Neural progenitor cell (in vitro differentiated cells): ENCODE results near the gene KRT10. TPM values are rescaled to one million over a fixed set of nuclear protein-coding genes. Genes with fewer than 3 reads are reported as not detected.
A peak's percentile ranks its signal among the peaks of the same experiment; 100 is the strongest.

Experiments used
- DNase-seq: peaks from one replicate; pipeline ENCODE4 v3.0.0-alpha.2; 2016; ENCODE audit warnings: low spot score
- H2AFZ ChIP-seq: fragments of 200-600 bp; sonication (generic); replicated peaks from 2 replicates; pipeline ENCODE4 v1.6.1; 2016; ENCODE audit warnings: antibody characterized with exemption
- H3F3A ChIP-seq: fragments of 200-600 bp; sonication (generic); 2 replicates; pipeline ENCODE4 v1.6.1; 2016; ENCODE audit warnings: antibody characterized with exemption, low read depth
- H3K27ac ChIP-seq: fragments of 200-600 bp; sonication (generic); 2 replicates; pipeline ENCODE4 v1.5.1; 2016; ENCODE audit warnings: mild to moderate bottlenecking
- H3K27me3 ChIP-seq: fragments of 200-600 bp; sonication (generic); 2 replicates; pipeline ENCODE4 v1.6.1; 2016; ENCODE audit warnings: mild to moderate bottlenecking, moderate library complexity
- H3K36me3 ChIP-seq: fragments of 200-600 bp; sonication (generic); 2 replicates; pipeline ENCODE4 v1.5.1; 2016
- H3K4me1 ChIP-seq: fragments of 200-600 bp; sonication (generic); 2 replicates; pipeline ENCODE4 v1.6.1; 2016; ENCODE audit warnings: mixed run types
- H3K4me2 ChIP-seq: fragments of 200-600 bp; sonication (generic); 2 replicates; pipeline ENCODE4 v1.6.1; 2016
- H3K4me3 ChIP-seq: fragments of 200-600 bp; sonication (generic); 2 replicates; pipeline ENCODE4 v1.5.1; 2016
- H3K79me2 ChIP-seq: fragments of 200-600 bp; sonication (generic); 2 replicates; pipeline ENCODE4 v1.6.1; 2016; ENCODE audit warnings: low read depth
- H3K9ac ChIP-seq: fragments of 200-600 bp; sonication (generic); 2 replicates; pipeline ENCODE4 v1.6.1; 2016
- H3K9me3 ChIP-seq: fragments of 200-600 bp; sonication (generic); 2 replicates; pipeline ENCODE4 v1.5.1; 2016; ENCODE audit warnings: low read depth
- H4K20me1 ChIP-seq: fragments of 200-600 bp; sonication (generic); 2 replicates; pipeline ENCODE4 v1.6.1; 2016; ENCODE audit warnings: low read depth
- H3K27ac Mint-ChIP-seq: 3 replicates; pipeline ENCODE4 v1.8.0; 2021; ENCODE audit warnings: mixed read lengths
- H3K27me3 Mint-ChIP-seq: 2 replicates; pipeline ENCODE4 v1.8.0; 2022; ENCODE audit warnings: low read depth, mild to moderate bottlenecking, inconsistent platforms, moderate library complexity, mixed read lengths; ENCODE audit not compliant: insufficient read depth
- H3K36me3 Mint-ChIP-seq: 3 replicates; pipeline ENCODE4 v1.8.0; 2021; ENCODE audit warnings: mixed read lengths
- H3K4me1 Mint-ChIP-seq: 3 replicates; pipeline ENCODE4 v1.8.0; 2021; ENCODE audit warnings: mixed read lengths
- H3K4me3 Mint-ChIP-seq: 3 replicates; pipeline ENCODE4 v1.8.0; 2021; ENCODE audit warnings: mild to moderate bottlenecking, moderate library complexity, mixed read lengths
- H3K9me3 Mint-ChIP-seq: 3 replicates; pipeline ENCODE4 v1.8.0; 2020; ENCODE audit warnings: mixed read lengths
- CTCF ChIP-seq: fragments of 200-600 bp; sonication (generic); IDR thresholded peaks from 2 replicates; pipeline ENCODE4 v1.5.1; 2017; ENCODE audit warnings: antibody characterized with exemption, mild to moderate bottlenecking
- EZH2 ChIP-seq: fragments of 200-600 bp; sonication (generic); IDR thresholded peaks from 2 replicates; pipeline ENCODE4 v1.6.1; 2017; ENCODE audit warnings: antibody characterized with exemption, mild to moderate bottlenecking, moderate library complexity
- EZH2phosphoT487 ChIP-seq: fragments of 200-600 bp; sonication (generic); IDR thresholded peaks from 2 replicates; pipeline ENCODE4 v1.6.1; 2017; ENCODE audit warnings: antibody characterized with exemption
- total RNA-seq: library from RNA; depleted of rRNA; stranded (reverse); fragments of >200 nt; gene quantifications from 2 replicates; pipeline ENCODE4 v1.2.3, GENCODE V29; 2015; ENCODE audit warnings: low replicate concordance

Gene KRT10
- total RNA-seq, 1 donor from 2014 or later: 7.5 TPM

- Histone ChIP-seq H3K9ac (no peak within 1 kb of the TSS), H3K9me3 (no peaks in the 10 kb centered on the region), H3K36me3 (no peaks in the 10 kb centered on the region), H3K27me3 (no peaks in the 10 kb centered on the region), H3K79me2 (no peaks in the 10 kb centered on the region), H3K4me2 (no peak within 1 kb of the TSS), H4K20me1 (no peaks in the 10 kb centered on the region), H2AFZ (no peak within 1 kb of the TSS), H3K27ac (no peak within 1 kb of the TSS), H3K4me3 (no peak within 1 kb of the TSS), H3F3A (no peaks in the 10 kb centered on the region), H3K4me1 (no peaks in the 10 kb centered on the region)
- DNase-seq: no peak
- Mint-ChIP-seq H3K9me3 (no peaks in the 10 kb centered on the region), H3K27ac (no peak within 1 kb of the TSS), H3K36me3 (no peaks in the 10 kb centered on the region), H3K27me3 (peaks cover 2% of the 10 kb centered on the region), H3K4me3 (no peak within 1 kb of the TSS), H3K4me1 (no peaks in the 10 kb centered on the region)
- no peak for TF ChIP-seq EZH2phosphoT487
- no peak for TF ChIP-seq CTCF
- TF ChIP-seq EZH2: no peak
Measured at GRCh38 chr17:40866838-40867237, 44.4 kb upstream of the KRT10 start, which contains the start of gene KRT12. TSS of gene KRT12 (minus strand) at chr17:40867223. CDS start at chr17:40867186, 37 bp downstream.

- TF ChIP-seq CTCF (no peak), EZH2 (no peak), EZH2phosphoT487 (no peak)
- H3K9me3 ChIP-seq: no peaks in the 10 kb centered on the region
- no peak overlapping the region for H3K9ac ChIP-seq
- Mint-ChIP-seq H3K27me3 (no peaks in the 10 kb centered on the region), H3K9me3 (no peaks in the 10 kb centered on the region), H3K4me1 (no peaks in the 10 kb centered on the region), H3K36me3 (no peaks in the 10 kb centered on the region), H3K27ac (no peak overlapping the region), H3K4me3 (no peak overlapping the region)
- no peak overlapping the region for H3K4me3 ChIP-seq
- no peak for DNase-seq
- H3K27me3 ChIP-seq: no peaks in the 10 kb centered on the region
- H3K4me1 ChIP-seq: no peaks in the 10 kb centered on the region
- H2AFZ ChIP-seq: no peak overlapping the region
- H3K27ac ChIP-seq: no peak overlapping the region
- H3K4me2 ChIP-seq: no peak overlapping the region
- no peaks in the 10 kb centered on the region for H3K79me2 ChIP-seq
- H3F3A ChIP-seq: no peaks in the 10 kb centered on the region
- no peaks in the 10 kb centered on the region for H4K20me1 ChIP-seq
- H3K36me3 ChIP-seq: no peaks in the 10 kb centered on the region
Measured at GRCh38 chr17:40864661-40865390, 42.4 kb upstream of the KRT10 start.

- Histone ChIP-seq H3K9ac (no peak overlapping the region), H3K27me3 (no peaks in the 10 kb centered on the region), H3K79me2 (no peaks in the 10 kb centered on the region), H3F3A (no peaks in the 10 kb centered on the region), H3K4me2 (no peak overlapping the region), H3K4me3 (no peak overlapping the region), H4K20me1 (no peaks in the 10 kb centered on the region), H3K4me1 (no peaks in the 10 kb centered on the region), H2AFZ (no peak overlapping the region), H3K9me3 (no peaks in the 10 kb centered on the region), H3K36me3 (no peaks in the 10 kb centered on the region), H3K27ac (no peak overlapping the region)
- no peaks in the 10 kb centered on the region for H3K4me1 Mint-ChIP-seq
- peaks cover 6% of the 10 kb centered on the region for H3K27me3 Mint-ChIP-seq
- no peak overlapping the region for H3K4me3 Mint-ChIP-seq
- no peaks in the 10 kb centered on the region for H3K36me3 Mint-ChIP-seq
- H3K9me3 Mint-ChIP-seq: no peaks in the 10 kb centered on the region
- no peak overlapping the region for H3K27ac Mint-ChIP-seq
- peak; percentile 65 for DNase-seq
- no peak for TF ChIP-seq EZH2
- peak; percentile 56 for TF ChIP-seq CTCF
Measured at GRCh38 chr17:40862985-40863733, 40.7 kb upstream of the KRT10 start.
